Neural progenitor cell (in vitro differentiated cells): ENCODE data around the gene SHPK.

Experiments
- EZH2 ChIP-seq: fragments of 200-600 bp; sonication (generic); IDR thresholded peaks from 2 replicates; pipeline ENCODE4 v1.6.1; 2017; ENCODE audit warnings: antibody characterized with exemption, mild to moderate bottlenecking, moderate library complexity
- EZH2phosphoT487 ChIP-seq: fragments of 200-600 bp; sonication (generic); IDR thresholded peaks from 2 replicates; pipeline ENCODE4 v1.6.1; 2017; ENCODE audit warnings: antibody characterized with exemption
- TF ChIP-seq, protein P1 (sequence below): fragments of 200-600 bp; sonication (generic); IDR thresholded peaks from 2 replicates; pipeline ENCODE4 v1.5.1; 2017; ENCODE audit warnings: antibody characterized with exemption, mild to moderate bottlenecking

DNA sequence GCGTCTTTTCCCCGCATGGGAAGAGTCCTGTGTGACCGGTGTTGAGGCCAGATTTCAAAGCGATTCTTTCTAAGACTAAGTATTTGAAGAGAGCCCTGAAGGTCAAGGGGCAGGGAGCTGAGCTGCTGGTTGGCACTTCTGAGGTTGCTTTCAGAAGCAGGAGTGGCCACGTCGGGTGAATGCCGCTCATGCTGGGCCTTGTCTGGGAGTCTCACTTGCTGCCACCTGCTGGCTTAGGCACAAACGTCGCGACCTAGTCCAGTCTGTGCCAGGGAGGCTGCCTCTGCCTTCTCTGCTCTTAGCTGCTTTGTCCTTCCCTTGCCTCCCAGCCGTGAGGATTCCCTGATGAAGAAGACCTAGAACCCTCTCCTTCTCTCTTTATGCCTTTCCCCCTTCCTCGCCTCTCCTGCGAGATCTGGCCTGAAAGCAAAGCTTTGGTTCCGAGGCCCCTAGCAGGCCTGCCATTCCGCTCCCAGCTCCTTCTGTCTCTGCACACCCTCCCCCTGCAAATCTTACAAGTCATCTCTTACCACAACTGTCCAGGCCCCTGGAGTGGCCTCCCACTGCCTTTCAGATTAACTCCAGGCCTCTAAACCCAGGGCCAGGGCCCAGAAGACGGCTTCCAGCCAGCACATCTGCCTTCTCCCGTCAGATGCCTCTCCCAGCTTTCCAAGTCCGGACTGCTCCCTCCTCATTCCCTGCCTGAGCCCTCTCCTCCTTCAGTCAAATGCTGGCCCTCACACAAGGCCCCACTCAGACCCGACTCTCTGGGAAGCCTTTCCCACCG lies 11.9 kb upstream of the SHPK start:
- TF ChIP-seq, protein P1, sequence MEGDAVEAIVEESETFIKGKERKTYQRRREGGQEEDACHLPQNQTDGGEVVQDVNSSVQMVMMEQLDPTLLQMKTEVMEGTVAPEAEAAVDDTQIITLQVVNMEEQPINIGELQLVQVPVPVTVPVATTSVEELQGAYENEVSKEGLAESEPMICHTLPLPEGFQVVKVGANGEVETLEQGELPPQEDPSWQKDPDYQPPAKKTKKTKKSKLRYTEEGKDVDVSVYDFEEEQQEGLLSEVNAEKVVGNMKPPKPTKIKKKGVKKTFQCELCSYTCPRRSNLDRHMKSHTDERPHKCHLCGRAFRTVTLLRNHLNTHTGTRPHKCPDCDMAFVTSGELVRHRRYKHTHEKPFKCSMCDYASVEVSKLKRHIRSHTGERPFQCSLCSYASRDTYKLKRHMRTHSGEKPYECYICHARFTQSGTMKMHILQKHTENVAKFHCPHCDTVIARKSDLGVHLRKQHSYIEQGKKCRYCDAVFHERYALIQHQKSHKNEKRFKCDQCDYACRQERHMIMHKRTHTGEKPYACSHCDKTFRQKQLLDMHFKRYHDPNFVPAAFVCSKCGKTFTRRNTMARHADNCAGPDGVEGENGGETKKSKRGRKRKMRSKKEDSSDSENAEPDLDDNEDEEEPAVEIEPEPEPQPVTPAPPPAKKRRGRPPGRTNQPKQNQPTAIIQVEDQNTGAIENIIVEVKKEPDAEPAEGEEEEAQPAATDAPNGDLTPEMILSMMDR = peak; percentile 60
- no peak for TF ChIP-seq EZH2
- TF ChIP-seq EZH2phosphoT487 = no peak
